NCI-H128 (cell line): ENCODE data around the gene EXOSC10.

ENCODE experiments used
- DNase-seq: peaks from one replicate; lab custom pipeline; 2025; ENCODE audit not compliant: unreplicated experiment; lab: John Stamatoyannopoulos, UW

Gene EXOSC10

GRCh38 chr1:11099310-11100148, at the start of gene EXOSC10:
Gene EXOSC10, minus strand, starts transcription at chr1:11099869. Its CDS starts 38 bp downstream, at chr1:11099831.
- peak; percentile 92 for DNase-seq

- no peak for DNase-seq
These were observed 47.6 kb upstream of the EXOSC10 start for GRCh38 chr1:11147197-11147770.

GRCh38 chr1:11145741-11146140, 46.1 kb upstream of the EXOSC10 start:
- no peak for DNase-seq

- no peak for DNase-seq
These were observed 45.0 kb upstream of the EXOSC10 start for GRCh38 chr1:11144570-11145256.

GRCh38 chr1:11143907-11144306, 44.2 kb upstream of the EXOSC10 start:
- DNase-seq: no peak

- DNase-seq: no peak
These were observed 43.7 kb upstream of the EXOSC10 start for GRCh38 chr1:11143401-11143800.

GRCh38 chr1:11142618-11143391, 43.1 kb upstream of the EXOSC10 start:
- DNase-seq: no peak

- DNase-seq: no peak
These were observed 39.3 kb upstream of the EXOSC10 start for GRCh38 chr1:11138952-11139351.

GRCh38 chr1:11138029-11138428, 38.4 kb upstream of the EXOSC10 start:
- no peak for DNase-seq

GRCh38 chr1:11134898-11135266, 35.2 kb upstream of the EXOSC10 start:
- no peak for DNase-seq

- no peak for DNase-seq
These were observed 34.7 kb upstream of the EXOSC10 start for GRCh38 chr1:11134251-11134897.

- DNase-seq: no peak
These were observed 33.1 kb upstream of the EXOSC10 start for GRCh38 chr1:11132563-11133293.

- DNase-seq: no peak
These were observed 32.1 kb upstream of the EXOSC10 start for GRCh38 chr1:11131816-11132215.

- no peak for DNase-seq
These were observed 30.7 kb upstream of the EXOSC10 start for GRCh38 chr1:11130406-11130805.

GRCh38 chr1:11129649-11130390, 30.2 kb upstream of the EXOSC10 start:
- no peak for DNase-seq

GRCh38 chr1:11126569-11126968, 26.9 kb upstream of the EXOSC10 start:
- no peak for DNase-seq

- DNase-seq: no peak
These were observed 26.3 kb upstream of the EXOSC10 start for GRCh38 chr1:11125931-11126330.

GRCh38 chr1:11124965-11125364, 25.3 kb upstream of the EXOSC10 start:
- no peak for DNase-seq

- DNase-seq: no peak
These were observed 16.6 kb upstream of the EXOSC10 start for GRCh38 chr1:11116318-11116717.
